Activated T-helper 2 cell treated with anti-CD3 and anti-CD28 coated beads, Interferon-gamma antibody, Interleukin-2, Interleukin-4, amounts not matched to agents 10 μg/mL and 5 μg/mL and 100 μg/mL, durations not matched to agents 14 hours and 24 hours and 36 hours (primary cell): Measurements from ENCODE around the gene ZBTB48. TPM values are rescaled to one million over a fixed set of nuclear protein-coding genes. Genes with fewer than 3 reads are reported as not detected.
"Not testable (repeated sequence)": the region's sequence is repeated elsewhere in the genome, so short reads cannot be mapped to it uniquely, and the experiment has no call there.

Experiments
- DNase-seq: peaks from one replicate; pipeline ENCODE4 v3.0.0; 2021; ENCODE audit warnings: low spot score
- H3K27ac Mint-ChIP-seq: one replicate; pipeline ENCODE4 v1.8.0; 2021; ENCODE audit warnings: mixed read lengths
- H3K27me3 Mint-ChIP-seq: one replicate; pipeline ENCODE4 v1.8.0; 2021; ENCODE audit warnings: low read depth, mixed read lengths
- H3K36me3 Mint-ChIP-seq: one replicate; pipeline ENCODE4 v1.8.0; 2021; ENCODE audit warnings: low read depth, mixed read lengths
- H3K4me1 Mint-ChIP-seq: one replicate; pipeline ENCODE4 v1.8.0; 2021; ENCODE audit warnings: low read depth, mixed read lengths
- H3K4me3 Mint-ChIP-seq: one replicate; pipeline ENCODE4 v1.8.0; 2021; ENCODE audit warnings: low read depth, mild to moderate bottlenecking, moderate library complexity, mixed read lengths
- H3K9me3 Mint-ChIP-seq: one replicate; pipeline ENCODE4 v1.8.0; 2021; ENCODE audit warnings: mixed read lengths
- intact Hi-C: fragments of 100-400 bp; cut with micrococcal nuclease; formaldehyde crosslinking; loops from one replicate; pipeline ENCODE4 v1.15.1; 2023
- total RNA-seq: library from RNA; stranded (reverse); gene quantifications from 2 replicates; pipeline ENCODE4 v1.2.3, GENCODE V29; 2022

The ZBTB48 gene
- total RNA-seq, 1 donor from 2014 or later = 26.3 TPM

GRCh38 chr1:6630027-6630426 lies 50.2 kb downstream of the ZBTB48 start:
- peaks cover 10% of the 10 kb centered on the region for H3K4me1 Mint-ChIP-seq
- no peaks in the 10 kb centered on the region for H3K9me3 Mint-ChIP-seq
- H3K27me3 Mint-ChIP-seq = no peaks in the 10 kb centered on the region
- intact Hi-C loops = no loop called here
- H3K4me3 Mint-ChIP-seq = no peak overlapping the region
- H3K27ac Mint-ChIP-seq = no peak overlapping the region
- H3K36me3 Mint-ChIP-seq = peaks cover 53% of the 10 kb centered on the region
- no peak for DNase-seq

GRCh38 chr1:6631058-6631457 lies 51.3 kb downstream of the ZBTB48 start:
- DNase-seq = no peak
- no peaks in the 10 kb centered on the region for H3K9me3 Mint-ChIP-seq
- no peak overlapping the region for H3K4me3 Mint-ChIP-seq
- peaks cover 10% of the 10 kb centered on the region for H3K4me1 Mint-ChIP-seq
- peaks cover 58% of the 10 kb centered on the region for H3K36me3 Mint-ChIP-seq
- H3K27ac Mint-ChIP-seq = no peak overlapping the region
- intact Hi-C loops = no loop called here
- H3K27me3 Mint-ChIP-seq = no peaks in the 10 kb centered on the region

GRCh38 chr1:6632588-6633514 lies 53.1 kb downstream of the ZBTB48 start:
- intact Hi-C loops = no loop called here
- H3K27ac Mint-ChIP-seq = no peak overlapping the region
- H3K36me3 Mint-ChIP-seq = peaks cover 50% of the 10 kb centered on the region
- H3K27me3 Mint-ChIP-seq = no peaks in the 10 kb centered on the region
- peaks cover 1% of the 10 kb centered on the region for H3K4me1 Mint-ChIP-seq
- H3K4me3 Mint-ChIP-seq = no peak overlapping the region
- DNase-seq = no peak
- no peaks in the 10 kb centered on the region for H3K9me3 Mint-ChIP-seq

DNA sequence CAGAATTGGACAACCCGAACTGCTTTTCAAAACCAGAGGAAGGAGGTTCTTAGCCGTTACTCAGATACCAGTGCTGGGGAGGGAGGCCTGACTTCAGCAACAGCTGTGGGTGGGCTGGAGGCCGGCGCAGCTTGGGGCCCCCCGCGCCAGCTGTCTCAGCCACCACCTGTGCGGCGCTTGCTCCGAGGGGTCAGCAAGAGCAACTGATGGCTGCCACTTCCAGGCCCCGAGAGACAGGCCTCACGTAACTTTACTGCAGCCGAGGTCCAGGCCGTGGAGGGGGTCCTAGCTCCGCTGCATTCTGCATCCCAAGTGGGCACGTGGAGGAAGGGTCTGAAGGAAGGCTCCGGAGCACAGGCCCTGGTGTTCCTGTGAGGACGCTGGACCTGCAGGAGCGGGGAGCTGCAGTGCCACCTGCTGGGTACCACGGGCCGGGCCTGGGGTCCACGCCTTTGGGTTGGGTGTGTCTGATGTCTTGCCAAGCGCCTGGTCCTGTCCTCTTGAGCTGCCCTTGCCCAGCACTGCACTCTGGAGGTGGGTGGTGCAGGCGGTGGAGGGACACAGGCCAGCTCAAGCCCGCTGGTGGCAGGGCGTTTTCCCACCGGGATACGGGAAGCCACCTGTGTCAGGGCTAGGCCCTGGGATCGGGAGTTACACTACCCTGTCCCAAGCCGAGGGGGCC lies 54.7 kb downstream of the ZBTB48 start:
- no peak for DNase-seq
- H3K27ac Mint-ChIP-seq = no peak overlapping the region
- peaks cover 56% of the 10 kb centered on the region for H3K36me3 Mint-ChIP-seq
- intact Hi-C loops = no loop called here
- no peaks in the 10 kb centered on the region for H3K4me1 Mint-ChIP-seq
- no peaks in the 10 kb centered on the region for H3K27me3 Mint-ChIP-seq
- H3K4me3 Mint-ChIP-seq = no peak overlapping the region
- no peaks in the 10 kb centered on the region for H3K9me3 Mint-ChIP-seq

- Mint-ChIP-seq H3K27me3 (no peaks in the 10 kb centered on the region), H3K27ac (no peak overlapping the region), H3K4me3 (no peak overlapping the region), H3K9me3 (no peaks in the 10 kb centered on the region), H3K36me3 (peaks cover 54% of the 10 kb centered on the region), H3K4me1 (no peaks in the 10 kb centered on the region)
- intact Hi-C loops = no loop called here
- DNase-seq = no peak
Observed at GRCh38 chr1:6635161-6635909, 55.5 kb downstream of the ZBTB48 start.

DNA sequence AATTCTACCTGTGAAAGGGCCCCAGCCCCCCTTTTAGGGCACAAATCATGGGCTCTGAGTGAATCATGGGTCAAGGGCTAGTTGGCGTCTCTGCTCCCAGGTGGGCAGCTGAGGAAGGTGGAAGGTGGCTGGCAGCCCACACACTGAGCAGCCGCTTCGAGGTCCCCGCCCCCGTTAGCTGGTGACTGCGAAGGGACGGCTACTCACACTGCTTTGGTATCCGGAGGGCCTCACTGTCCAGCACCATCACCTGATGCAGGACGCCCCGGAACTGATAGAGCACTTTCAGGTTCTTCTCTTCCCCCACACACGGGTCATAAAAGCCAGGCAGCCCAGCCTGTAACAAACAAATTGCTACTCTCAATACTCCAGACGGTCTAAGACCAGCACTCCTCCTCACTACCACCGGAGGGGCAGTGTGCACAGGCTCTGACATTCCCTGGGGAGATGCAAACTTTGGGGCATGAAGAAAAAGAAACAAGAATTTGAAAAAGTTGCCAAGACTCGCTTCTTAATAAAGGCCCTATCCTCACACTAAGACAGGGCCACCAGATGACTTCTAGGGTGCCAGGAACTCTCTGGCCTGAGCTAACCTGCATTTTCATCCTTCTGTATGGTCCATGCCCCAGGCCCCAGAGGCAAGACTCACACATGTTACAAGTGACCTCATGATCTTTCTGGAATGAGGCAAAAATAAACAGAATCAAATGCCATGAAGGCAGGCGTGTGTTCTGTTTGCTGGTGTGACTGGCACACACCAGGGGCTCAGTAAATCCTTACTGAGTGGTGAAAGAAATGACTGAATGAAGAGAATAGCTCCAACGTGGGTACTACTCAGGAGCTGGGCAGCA lies 56.3 kb downstream of the ZBTB48 start:
- H3K4me1 Mint-ChIP-seq = no peaks in the 10 kb centered on the region
- H3K36me3 Mint-ChIP-seq = peaks cover 59% of the 10 kb centered on the region
- no peak for DNase-seq
- no peak overlapping the region for H3K4me3 Mint-ChIP-seq
- no peaks in the 10 kb centered on the region for H3K9me3 Mint-ChIP-seq
- H3K27me3 Mint-ChIP-seq = no peaks in the 10 kb centered on the region
- intact Hi-C loops = no loop called here
- H3K27ac Mint-ChIP-seq = no peak overlapping the region

DNA sequence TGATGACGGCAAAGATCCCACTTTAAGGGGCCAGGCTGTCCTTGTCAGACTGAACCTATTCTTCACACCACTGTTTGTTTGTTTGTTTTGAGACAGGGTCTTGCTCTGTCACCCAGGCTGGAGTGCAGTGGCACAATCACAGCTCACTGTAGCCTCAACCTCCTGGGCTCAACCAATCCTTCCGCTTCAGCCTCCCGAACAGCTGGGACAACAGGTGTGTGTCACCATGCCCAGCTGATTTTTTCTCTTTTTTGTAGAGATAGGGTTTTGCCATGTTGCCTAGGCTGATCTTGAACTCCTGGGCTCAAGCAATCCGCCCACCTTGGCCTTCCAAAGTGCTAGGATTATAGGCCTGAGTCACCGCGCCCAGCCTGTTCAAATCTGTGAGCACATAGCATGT lies 57.0 kb downstream of the ZBTB48 start:
- DNase-seq, H3K4me3 Mint-ChIP-seq, H3K27me3 Mint-ChIP-seq, H3K4me1 Mint-ChIP-seq, H3K9me3 Mint-ChIP-seq, H3K27ac Mint-ChIP-seq, intact Hi-C loops: not testable (repeated sequence)
- peaks cover 64% of the 10 kb centered on the region for H3K36me3 Mint-ChIP-seq

- no peaks in the 10 kb centered on the region for H3K4me1 Mint-ChIP-seq
- intact Hi-C loops = no loop called here
Observed at GRCh38 chr1:6637770-6638169, 58.0 kb downstream of the ZBTB48 start.

DNA sequence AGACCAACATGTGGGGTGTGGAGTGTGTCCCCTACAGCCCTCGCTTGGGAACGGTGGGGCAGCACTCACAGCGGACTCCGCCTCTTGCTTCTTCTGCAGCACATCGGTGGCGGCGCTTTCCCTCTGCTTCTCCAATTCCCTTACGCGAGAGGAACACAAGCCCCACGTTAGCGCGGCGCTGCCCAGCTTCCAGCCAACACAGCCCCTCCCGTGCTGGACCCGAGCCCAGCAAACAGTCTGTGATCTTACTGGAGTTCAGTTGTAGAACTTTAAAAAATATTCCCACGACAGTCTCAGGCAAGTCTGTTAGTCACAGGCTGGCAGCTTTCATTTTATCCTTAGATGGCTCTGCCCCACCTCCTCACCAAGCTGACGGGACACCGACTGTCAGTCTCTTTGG lies 58.4 kb downstream of the ZBTB48 start:
- Mint-ChIP-seq H3K27me3 (no peaks in the 10 kb centered on the region), H3K36me3 (peaks cover 71% of the 10 kb centered on the region), H3K27ac (no peak overlapping the region), H3K9me3 (no peaks in the 10 kb centered on the region), H3K4me3 (no peak overlapping the region), H3K4me1 (no peaks in the 10 kb centered on the region)
- intact Hi-C loops = no loop called here
- DNase-seq = no peak

More at GRCh38 chr1:6637770-6638169, 58.0 kb downstream of the ZBTB48 start:
- Mint-ChIP-seq H3K4me3 (no peak overlapping the region), H3K27me3 (no peaks in the 10 kb centered on the region), H3K9me3 (no peaks in the 10 kb centered on the region), H3K27ac (no peak overlapping the region), H3K36me3 (peaks cover 71% of the 10 kb centered on the region)
- no peak for DNase-seq

Other genes starting within 250 kb of the ZBTB48 start
- gene ACOT7, start 186.2 kb upstream of the ZBTB48 start, total RNA-seq = 128 and 132 TPM in 2 replicates
- 0.21 and 0.51 TPM in 2 replicates for gene HES2, start 160.1 kb upstream of the ZBTB48 start, total RNA-seq
- 0.87 and 1.0 TPM in 2 replicates for gene ESPN, start 155.2 kb upstream of the ZBTB48 start, total RNA-seq
- 88.0 and 89.7 TPM in 2 replicates for gene TNFRSF25, start 113.8 kb upstream of the ZBTB48 start, total RNA-seq
- 1.1 and 1.6 TPM in 2 replicates for gene PLEKHG5, start 88.3 kb upstream of the ZBTB48 start, total RNA-seq
- 43.4 and 50.0 TPM in 2 replicates for gene NOL9, start 25.5 kb upstream of the ZBTB48 start, total RNA-seq
- not detected in 2 replicates for gene TAS1R1, start 24.7 kb upstream of the ZBTB48 start, total RNA-seq
- gene KLHL21, start 22.9 kb downstream of the ZBTB48 start, total RNA-seq = 21.3 and 22.6 TPM in 2 replicates
- gene PHF13, start 33.7 kb downstream of the ZBTB48 start, total RNA-seq = 19.7 and 20.4 TPM in 2 replicates
- 23.2 and 24.1 TPM in 2 replicates for gene THAP3, start 44.9 kb downstream of the ZBTB48 start, total RNA-seq
- 69.6 and 74.0 TPM in 2 replicates for gene DNAJC11, start 121.8 kb downstream of the ZBTB48 start, total RNA-seq
- 62.9 and 69.0 TPM in 2 replicates for gene CAMTA1, start 205.5 kb downstream of the ZBTB48 start, total RNA-seq